ENCODE results near the gene YTHDC2. TPM values are rescaled to one million over a fixed set of nuclear protein-coding genes. Genes with fewer than 3 reads are reported as not detected.

YTHDC2 gene
- total RNA-seq, 1 donor: 28.1 TPM

- no peak overlapping the region for H3K4me3 ChIP-seq (ENCODE audit: low read depth, low read length)
- TF ChIP-seq CTCF (IDR thresholded peaks at IDR 0.05; ENCODE audit: insufficient read depth, low read length): no peak
- no peak for DNase-seq (ENCODE audit: low read depth)
These were observed 10.3 kb upstream of the YTHDC2 start for GRCh38 chr5:113503146-113503545.

- TF ChIP-seq CTCF (IDR thresholded peaks at IDR 0.05; ENCODE audit: insufficient read depth, low read length): no peak
- DNase-seq (ENCODE audit: low read depth): peak; percentile 53
- no peak overlapping the region for H3K4me3 ChIP-seq (ENCODE audit: low read depth, low read length)
These were observed 8.3 kb upstream of the YTHDC2 start for GRCh38 chr5:113505181-113505580.

DNA sequence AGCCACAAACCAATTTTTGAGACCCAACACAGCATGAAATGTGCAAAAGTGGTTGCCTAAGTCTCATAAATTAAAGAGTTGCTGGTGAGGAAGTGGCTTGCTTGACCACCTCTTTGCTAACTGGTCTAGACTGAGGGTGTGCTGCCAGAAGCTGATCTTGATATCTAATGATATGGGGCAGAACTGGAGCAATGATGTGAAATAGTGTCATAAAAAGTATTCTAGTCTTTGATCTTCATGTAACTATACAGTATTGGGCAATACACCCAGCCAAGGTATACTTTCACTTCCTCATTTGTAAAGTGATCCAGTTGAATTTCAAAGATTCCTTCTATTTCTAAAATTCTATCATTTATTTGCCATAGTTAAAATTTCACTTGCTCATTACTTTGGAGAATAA is 5.9 kb upstream of the YTHDC2 start:
- no peak for TF ChIP-seq CTCF (IDR thresholded peaks at IDR 0.05; ENCODE audit: insufficient read depth, low read length)
- no peak for DNase-seq (ENCODE audit: low read depth)

GRCh38 chr5:113508756-113509155 is 4.7 kb upstream of the YTHDC2 start:
- no peak overlapping the region for H3K4me3 ChIP-seq (ENCODE audit: low read depth, low read length)
- peak; percentile 34 for DNase-seq (ENCODE audit: low read depth)
- no peak for TF ChIP-seq CTCF (IDR thresholded peaks at IDR 0.05; ENCODE audit: insufficient read depth, low read length)

More for the DNA sequence above, 5.9 kb upstream of the YTHDC2 start:
- H3K4me3 ChIP-seq (ENCODE audit: low read depth, low read length): no peak overlapping the region

DNA sequence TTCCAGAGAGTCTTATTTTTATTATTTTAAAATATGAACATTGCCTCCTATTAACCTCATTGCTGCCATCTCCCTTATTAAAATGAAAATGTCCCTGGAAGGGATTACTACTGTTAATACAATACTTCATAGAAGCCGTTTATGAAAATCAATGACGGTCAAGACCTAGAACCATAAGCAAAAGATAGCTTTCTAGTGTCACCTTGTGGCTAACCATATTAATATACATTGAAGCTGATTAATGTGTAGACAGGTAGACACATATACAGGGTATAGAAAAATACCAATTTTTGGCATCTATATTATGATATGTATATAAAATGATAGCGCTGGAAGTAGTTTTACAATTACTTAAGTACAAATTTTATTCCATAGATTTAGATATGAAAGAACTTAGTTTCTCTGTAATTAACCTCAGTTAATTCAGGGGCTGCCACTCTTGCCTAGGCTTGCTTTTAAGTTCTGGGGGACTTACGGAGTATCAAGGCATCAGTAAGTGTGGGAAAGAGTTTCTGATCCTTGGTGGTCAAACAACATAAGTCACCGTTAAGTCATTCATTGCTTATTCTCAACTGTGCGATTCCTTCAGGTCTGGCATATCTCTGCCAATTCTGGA is 2.5 kb upstream of the YTHDC2 start:
- peak; percentile 81 for DNase-seq (ENCODE audit: low read depth)
- H3K4me3 ChIP-seq (ENCODE audit: low read depth, low read length): no peak overlapping the region
- TF ChIP-seq CTCF (IDR thresholded peaks at IDR 0.05; ENCODE audit: insufficient read depth, low read length): peak; percentile 44

DNA sequence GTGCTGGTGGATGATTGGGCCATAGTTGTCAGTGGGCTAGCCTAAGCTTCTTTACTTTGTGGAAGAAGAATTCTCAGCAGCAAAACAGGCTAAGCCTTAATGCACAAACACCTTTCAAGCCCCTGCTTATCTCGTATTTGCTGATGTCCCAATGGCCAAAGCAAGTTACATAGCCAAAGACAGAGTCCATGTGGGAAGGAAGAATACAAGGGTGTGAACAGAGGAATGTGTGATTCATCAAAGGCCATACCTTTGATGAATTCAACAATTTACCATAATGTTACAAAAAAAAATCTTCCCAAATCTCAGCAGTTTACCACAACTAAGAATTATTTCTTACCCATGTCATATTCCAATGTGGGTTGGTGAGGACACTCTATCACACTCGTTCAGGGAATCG is 1.2 kb upstream of the YTHDC2 start:
- TF ChIP-seq CTCF (IDR thresholded peaks at IDR 0.05; ENCODE audit: insufficient read depth, low read length): no peak
- no peak overlapping the region for H3K4me3 ChIP-seq (ENCODE audit: low read depth, low read length)
- no peak for DNase-seq (ENCODE audit: low read depth)

GRCh38 chr5:113514289-113514635 is 768 bp downstream of the YTHDC2 start:
- DNase-seq (ENCODE audit: low read depth): no peak
- peak overlapping the region; percentile 80 for H3K4me3 ChIP-seq (ENCODE audit: low read depth, low read length)
- no peak for TF ChIP-seq CTCF (IDR thresholded peaks at IDR 0.05; ENCODE audit: insufficient read depth, low read length)

Data from fibroblast of the aortic adventitia (primary cell).